ENCODE data around the gene TEX26.

DNA sequence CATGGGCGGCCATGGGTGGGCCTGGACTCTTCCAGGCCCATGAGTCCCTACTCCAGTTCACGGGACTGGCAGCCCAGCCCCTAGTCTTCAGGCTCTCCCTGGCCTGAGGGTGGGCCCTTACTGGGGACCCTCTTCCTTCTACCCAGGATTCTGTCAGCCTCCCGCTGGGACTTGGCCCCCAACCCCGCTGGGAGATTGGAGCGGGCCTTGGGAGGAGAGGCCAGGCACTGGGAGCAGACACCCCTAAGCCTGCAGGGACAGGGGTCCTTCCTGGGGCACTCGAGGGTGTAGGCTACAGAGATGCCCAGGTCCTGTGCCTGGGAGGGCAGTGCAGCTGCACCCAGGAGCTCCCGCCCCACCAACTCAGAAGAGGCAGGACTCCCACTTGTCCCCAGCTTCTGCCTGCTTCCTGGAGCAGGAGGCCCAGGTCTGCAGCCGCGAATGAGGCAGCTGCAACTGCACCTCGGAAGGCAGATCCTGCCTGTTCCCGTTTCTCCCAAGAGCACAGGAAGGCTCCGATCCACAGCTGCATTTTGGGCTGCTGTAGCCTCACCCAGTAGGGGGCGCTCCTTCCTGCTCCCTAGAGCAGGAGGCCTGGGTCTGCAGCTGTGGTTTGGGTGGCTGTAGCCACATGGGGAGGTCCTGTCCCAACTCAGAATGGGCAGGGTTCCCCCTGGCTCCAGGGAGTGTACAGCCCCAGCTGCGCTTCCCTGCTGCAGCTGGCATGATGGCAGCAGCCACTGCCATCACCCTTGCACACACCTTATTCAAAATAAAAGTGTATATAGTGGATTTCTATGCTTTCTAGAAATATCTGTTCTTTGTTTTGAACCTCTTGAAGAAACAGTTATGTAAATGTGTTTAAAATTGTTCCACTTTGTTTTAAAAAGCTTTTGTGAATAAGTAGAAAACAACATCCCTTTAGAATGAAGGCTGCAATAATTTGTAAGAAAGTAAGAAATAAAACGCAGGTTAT lies 46.8 kb downstream of the TEX26 start:
- no peak for TF ChIP-seq POLR2AphosphoS5 (IDR thresholded peaks at IDR 0.05; ENCODE audit: borderline replicate concordance, low read depth, low read length)
- TF ChIP-seq FOXP2 (optimal IDR thresholded peaks at IDR 0.05; ENCODE audit: control extremely low read depth, extremely low read length, insufficient read depth) = no peak
